Uterus (tissue), 4 donors: ENCODE results near the gene STAB2. TPM values are rescaled to one million over a fixed set of nuclear protein-coding genes. Genes with fewer than 3 reads are reported as not detected.
"Not testable (repeated sequence)": the region's sequence is repeated elsewhere in the genome, so short reads cannot be mapped to it uniquely, and the experiment has no call there.

Experiments
- DNase-seq, 2 donors: peaks; one replicate each; pipeline ENCODE4 v3.0.0-alpha.2; 2019 to 2020
- H3K27ac ChIP-seq, 2 donors: fragments of 200-600 bp; sonication (generic); 1 replicate in 1 of 2; 2 replicates in 1 of 2; pipeline ENCODE4 v1.5.1; 2016 to 2018
- H3K27me3 ChIP-seq, 2 donors: fragments of 200-600 bp; sonication (generic); one replicate each; pipeline ENCODE4 v1.5.1; 2018 to 2019; ENCODE audit warnings: control low read depth in 1 of 2
- H3K36me3 ChIP-seq, 2 donors: fragments of 200-600 bp; sonication (generic); one replicate each; pipeline ENCODE4 v1.5.1; 2019; ENCODE audit warnings: control low read depth in 1 of 2
- H3K4me1 ChIP-seq, 2 donors: fragments of 200-600 bp; sonication (generic); one replicate each; pipeline ENCODE4 v1.5.1; 2018 to 2019; ENCODE audit warnings: control low read depth in 1 of 2
- H3K4me3 ChIP-seq, 2 donors: fragments of 200-600 bp; sonication (generic); 1 replicate in 1 of 2; 2 replicates in 1 of 2; pipeline ENCODE4 v1.5.1; 2018 to 2019; ENCODE audit warnings: mild to moderate bottlenecking in 1 of 2
- H3K9me3 ChIP-seq, 2 donors: fragments of 200-600 bp; sonication (generic); one replicate each; pipeline ENCODE4 v1.5.1; 2019; ENCODE audit warnings: control low read depth in 1 of 2
- POLR2A ChIP-seq, 2 donors: fragments of 450-650 bp; IDR thresholded peaks; one replicate each; pipeline ENCODE4 v1.6.1; 2016; ENCODE audit warnings: antibody characterized with exemption in 2 of 2, mild to moderate bottlenecking in 1 of 2, moderate library complexity in 1 of 2
- intact Hi-C: fragments of 100-400 bp; cut with DNase I; formaldehyde crosslinking; loops from one replicate; pipeline ENCODE4 v1.15.1; 2023; ENCODE audit warnings: low total_unique reads
- total RNA-seq, 4 donors: library from RNA; depleted of rRNA in 3 of 4; stranded (reverse); fragments of >200 nt in 3 of 4; gene quantifications; one replicate each; pipeline versions ENCODE4 v1.1.0 to v1.2.4, GENCODE V29; 2014 to 2023
- TF ChIP-seq, protein P1 (sequence below), 4 experiments: fragments of 200-600 bp in 2 of 4; fragments of 450-650 bp in 2 of 4; sonication (generic) in 2 of 4; IDR thresholded peaks; one replicate each; pipeline ENCODE4 v1.5.1; 2016 to 2019; ENCODE audit warnings: antibody characterized with exemption in 4 of 4, mild to moderate bottlenecking in 2 of 4, moderate library complexity in 1 of 4
- donor health status: DM: yes; HTN: yes; CAD: no.

STAB2 gene
- total RNA-seq, 4 donors from 2014 or later, result 0.21 to 19.4 (median 2.6) TPM; not detected in 1

DNA sequence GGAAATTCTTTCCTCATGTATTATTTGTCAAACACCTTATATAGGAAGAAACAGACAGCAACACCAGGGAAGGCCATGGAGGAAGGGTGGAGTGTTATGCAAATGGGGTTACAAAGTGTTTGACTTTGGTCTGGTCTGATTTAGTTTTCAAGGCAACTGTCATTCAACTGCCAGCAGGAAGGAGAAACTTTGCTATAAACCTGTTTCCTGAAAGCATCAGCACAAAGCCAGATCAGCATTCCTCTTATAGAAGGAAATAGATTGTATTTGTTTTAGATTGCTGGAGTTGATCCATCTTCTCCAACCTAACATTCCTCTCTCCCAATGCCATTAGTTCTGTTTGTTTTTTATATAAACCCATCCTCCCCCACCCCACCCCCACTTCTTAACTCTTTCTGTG lies 65.7 kb downstream of the STAB2 start:
- TF ChIP-seq, protein P1, sequence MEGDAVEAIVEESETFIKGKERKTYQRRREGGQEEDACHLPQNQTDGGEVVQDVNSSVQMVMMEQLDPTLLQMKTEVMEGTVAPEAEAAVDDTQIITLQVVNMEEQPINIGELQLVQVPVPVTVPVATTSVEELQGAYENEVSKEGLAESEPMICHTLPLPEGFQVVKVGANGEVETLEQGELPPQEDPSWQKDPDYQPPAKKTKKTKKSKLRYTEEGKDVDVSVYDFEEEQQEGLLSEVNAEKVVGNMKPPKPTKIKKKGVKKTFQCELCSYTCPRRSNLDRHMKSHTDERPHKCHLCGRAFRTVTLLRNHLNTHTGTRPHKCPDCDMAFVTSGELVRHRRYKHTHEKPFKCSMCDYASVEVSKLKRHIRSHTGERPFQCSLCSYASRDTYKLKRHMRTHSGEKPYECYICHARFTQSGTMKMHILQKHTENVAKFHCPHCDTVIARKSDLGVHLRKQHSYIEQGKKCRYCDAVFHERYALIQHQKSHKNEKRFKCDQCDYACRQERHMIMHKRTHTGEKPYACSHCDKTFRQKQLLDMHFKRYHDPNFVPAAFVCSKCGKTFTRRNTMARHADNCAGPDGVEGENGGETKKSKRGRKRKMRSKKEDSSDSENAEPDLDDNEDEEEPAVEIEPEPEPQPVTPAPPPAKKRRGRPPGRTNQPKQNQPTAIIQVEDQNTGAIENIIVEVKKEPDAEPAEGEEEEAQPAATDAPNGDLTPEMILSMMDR (IDR thresholded peaks at IDR 0.05), result no peak
- no peak for TF ChIP-seq POLR2A (IDR thresholded peaks at IDR 0.05)
- H3K9me3 ChIP-seq, result no peaks in the 10 kb centered on the region

DNA sequence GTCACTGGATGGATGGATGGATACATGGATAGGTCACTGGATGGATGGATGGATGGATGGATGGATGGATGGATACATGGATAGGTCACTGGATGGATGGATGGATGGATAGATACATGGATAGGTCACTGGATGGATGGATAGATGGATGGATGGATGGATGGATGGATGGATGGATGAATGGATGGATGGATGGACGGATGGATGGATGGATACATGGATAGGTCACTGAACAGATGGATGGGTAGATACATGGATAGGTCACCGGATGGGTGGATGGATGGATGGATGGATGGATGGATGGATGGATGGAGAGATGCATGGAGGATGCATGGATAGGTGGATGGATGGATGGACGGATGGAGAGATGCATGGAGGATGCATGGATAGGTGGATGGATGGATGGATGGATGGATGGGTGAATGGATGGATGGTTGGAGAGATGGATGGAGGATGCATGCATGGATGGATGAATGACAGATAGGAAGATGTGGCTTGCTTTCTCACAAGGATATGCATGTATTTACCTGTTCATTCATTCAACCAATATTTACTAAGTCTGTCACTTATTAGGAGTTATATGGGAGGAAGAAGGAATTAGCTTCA lies 66.6 kb downstream of the STAB2 start:
- intact Hi-C loops, H3K27ac ChIP-seq, H3K36me3 ChIP-seq, DNase-seq, H3K4me1 ChIP-seq, H3K4me3 ChIP-seq, H3K9me3 ChIP-seq, H3K27me3 ChIP-seq: not testable (repeated sequence)

More for the DNA sequence above, 65.7 kb downstream of the STAB2 start:
- H3K27ac ChIP-seq, result no peak overlapping the region
- intact Hi-C loops, result no loop called here
- no peak overlapping the region for H3K4me3 ChIP-seq
- no peak for DNase-seq
- H3K4me1 ChIP-seq, result no peaks in the 10 kb centered on the region
- no peaks in the 10 kb centered on the region for H3K27me3 ChIP-seq
- H3K36me3 ChIP-seq, result no peaks in the 10 kb centered on the region

DNA sequence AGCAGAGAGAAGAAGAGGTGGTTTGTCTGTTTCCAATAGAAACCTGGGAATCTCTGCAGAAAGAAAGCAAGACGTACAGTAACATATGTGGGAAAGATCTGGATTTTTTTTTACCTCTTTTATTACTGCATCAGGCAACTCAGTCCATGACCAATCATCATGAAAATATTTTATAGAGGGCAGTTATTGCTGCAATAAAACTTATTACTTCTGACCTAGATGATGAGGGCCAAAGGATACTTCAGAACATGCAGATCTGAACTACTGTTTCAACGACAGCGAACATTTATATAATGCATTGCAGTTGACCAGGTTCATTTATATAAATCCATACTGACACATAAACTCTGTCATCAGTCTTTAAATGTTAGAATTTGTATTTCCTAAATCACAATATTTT lies 67.7 kb downstream of the STAB2 start:
- TF ChIP-seq, protein P1 (IDR thresholded peaks at IDR 0.05), result no peak
- no peak for TF ChIP-seq POLR2A (IDR thresholded peaks at IDR 0.05)

DNA sequence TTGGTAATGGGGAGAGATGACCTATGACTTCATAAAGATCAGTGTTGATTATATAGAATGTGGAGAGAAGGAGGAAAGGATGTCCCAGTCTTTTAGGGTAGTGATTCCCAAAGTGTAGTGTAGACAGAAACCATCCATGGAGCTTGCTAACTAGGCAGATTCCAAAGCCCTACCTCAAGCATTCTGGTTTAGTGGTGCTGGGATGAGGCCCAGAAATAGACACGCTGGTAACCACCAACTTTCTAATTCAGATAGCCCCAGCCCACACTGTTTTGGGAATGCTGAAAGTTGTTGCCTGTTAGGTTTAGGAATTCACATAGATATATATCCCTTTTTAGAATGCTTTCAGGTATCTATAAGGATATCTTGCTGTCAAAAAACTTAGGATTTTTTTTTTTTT lies 69.2 kb downstream of the STAB2 start:
- no peak overlapping the region for H3K27ac ChIP-seq
- no peak for DNase-seq
- no peaks in the 10 kb centered on the region for H3K9me3 ChIP-seq
- intact Hi-C loops, result no loop called here
- no peak overlapping the region for H3K4me3 ChIP-seq
- no peaks in the 10 kb centered on the region for H3K4me1 ChIP-seq
- H3K27me3 ChIP-seq, result no peaks in the 10 kb centered on the region
- TF ChIP-seq POLR2A (IDR thresholded peaks at IDR 0.05), result no peak
- TF ChIP-seq, protein P1 (IDR thresholded peaks at IDR 0.05), result no peak
- H3K36me3 ChIP-seq, result no peaks in the 10 kb centered on the region

More for the DNA sequence above, 67.7 kb downstream of the STAB2 start:
- Histone ChIP-seq H3K27ac (no peak overlapping the region), H3K36me3 (no peaks in the 10 kb centered on the region), H3K27me3 (no peaks in the 10 kb centered on the region), H3K4me1 (no peaks in the 10 kb centered on the region), H3K9me3 (no peaks in the 10 kb centered on the region), H3K4me3 (no peak overlapping the region)
- no peak for DNase-seq
- intact Hi-C loops, result no loop called here

DNA sequence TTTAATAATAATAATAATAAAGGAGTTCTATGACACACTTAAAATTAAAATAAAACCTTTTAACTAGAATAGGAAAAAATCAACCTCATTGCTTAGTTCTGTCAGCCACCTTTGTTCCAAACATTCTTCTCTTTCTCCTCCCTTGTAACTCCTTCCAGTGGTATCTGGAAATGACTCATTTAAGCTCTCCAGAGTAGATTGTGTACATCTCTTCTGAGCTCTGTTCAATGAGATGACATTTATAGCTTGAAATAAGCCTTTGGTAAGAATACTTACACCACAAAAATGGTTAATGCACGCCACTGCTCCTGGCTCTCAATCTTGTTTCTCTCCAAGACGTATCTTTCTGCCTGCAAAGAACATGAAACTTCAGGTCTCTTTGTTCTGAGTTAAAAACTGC lies 70.3 kb downstream of the STAB2 start:
- no peaks in the 10 kb centered on the region for H3K4me1 ChIP-seq
- no peak overlapping the region for H3K4me3 ChIP-seq
- intact Hi-C loops, result no loop called here
- H3K27me3 ChIP-seq, result no peaks in the 10 kb centered on the region
- TF ChIP-seq POLR2A (IDR thresholded peaks at IDR 0.05), result no peak
- TF ChIP-seq, protein P1 (IDR thresholded peaks at IDR 0.05), result no peak
- H3K9me3 ChIP-seq, result no peaks in the 10 kb centered on the region
- no peak overlapping the region for H3K27ac ChIP-seq
- no peak for DNase-seq
- H3K36me3 ChIP-seq, result no peaks in the 10 kb centered on the region

DNA sequence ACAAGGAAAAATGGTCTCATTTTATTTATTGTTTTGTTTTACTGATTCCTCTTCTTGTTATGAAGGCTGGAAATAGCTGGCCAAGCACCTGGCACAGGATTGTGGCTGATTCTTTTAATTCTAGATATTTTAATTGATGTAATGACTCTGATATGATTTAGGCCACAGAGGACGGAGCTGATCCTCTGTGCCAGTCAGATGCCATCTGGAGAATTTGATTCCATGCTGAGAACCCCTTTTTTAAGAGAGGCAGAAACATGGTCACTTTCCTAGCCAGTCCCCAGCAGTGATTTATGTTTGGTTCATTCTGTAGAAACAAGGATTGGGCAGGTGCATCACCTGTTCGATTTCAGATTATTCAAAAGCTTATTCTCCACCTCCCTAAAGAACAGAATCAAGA lies 77.6 kb downstream of the STAB2 start:
- Histone ChIP-seq H3K4me1 (no peaks in the 10 kb centered on the region), H3K36me3 (no peaks in the 10 kb centered on the region), H3K9me3 (no peaks in the 10 kb centered on the region), H3K27ac (no peak overlapping the region), H3K4me3 (no peak overlapping the region), H3K27me3 (no peaks in the 10 kb centered on the region)
- TF ChIP-seq, protein P1 (IDR thresholded peaks at IDR 0.05), result no peak
- TF ChIP-seq POLR2A (IDR thresholded peaks at IDR 0.05), result no peak
- no peak for DNase-seq
- intact Hi-C loops, result no loop called here
